K562 (cell line): Measurements from ENCODE around the gene AGR3. TPM values are rescaled to one million over a fixed set of nuclear protein-coding genes. Genes with fewer than 3 reads are reported as not detected.

Experiments used
- ATAC-seq: fragments of 200-7000 bp; cut with Tn5 transposase; 3 replicates; pipeline ENCODE4 v1.9.1; 2020; ENCODE audit warnings: moderate library complexity
- BruUV-seq: library from RNA; stranded (reverse); fragments of 400-500 nt; replicated peaks from 2 replicates; lab custom pipeline; 2021; lab: Mats Ljungman, UMichigan
- CTCF ChIA-PET: fragments of 300-600 bp; formaldehyde crosslinking; extraction: SDS; loops from one replicate; lab custom pipeline; 2021; ENCODE audit warnings: low intra/inter-chr PET ratio; lab: Yijun Ruan, JAX
- POLR2A ChIA-PET: fragments of 300-600, 350-650 bp; sonication (Branson Sonifier 250); formaldehyde crosslinking; extraction: SDS; loops from one replicate; lab custom pipeline; 2021; ENCODE audit warnings: antibody characterized with exemption, inconsistent platforms; lab: Yijun Ruan, JAX
- DNase-seq, 4 experiments: peaks; one replicate each; pipeline versions ENCODE4 v3.0.0 to v3.0.0-alpha.2; 2011 to 2018; ENCODE audit warnings: low spot score in 3 of 4, mixed read lengths in 3 of 4; ENCODE audit errors: extremely low read depth in 1 of 4
- FAIRE-seq: peaks from 2 replicates; lab custom pipeline; 2011; peaks lifted over from hg19 to GRCh38; lab: Jason Lieb, UNC
- H2AFZ ChIP-seq: 2 replicates; pipeline ENCODE4 v1.6.0; 2011; ENCODE audit warnings: low read depth, low read length, control low read depth, inconsistent platforms
- H3K27ac ChIP-seq: fragments of 200-600 bp; 3 replicates; pipeline ENCODE4 v1.8.0; 2011; ENCODE audit warnings: low read depth, mild to moderate bottlenecking, control low read depth, inconsistent platforms, low read length, moderate library complexity, mixed read lengths; ENCODE audit errors: extremely low read depth
- H3K27me3 ChIP-seq, 2 experiments: fragments of 300-600 bp in 1 of 2; 2 replicates in 1 of 2; 3 replicates in 1 of 2; pipeline versions ENCODE4 v1.6.0 to v1.8.0; 2011; ENCODE audit warnings: inconsistent platforms in 2 of 2, low read length in 2 of 2, mild to moderate bottlenecking in 1 of 2, mixed read lengths in 1 of 2, moderate library complexity in 1 of 2; ENCODE audit not compliant: control insufficient read depth in 2 of 2, insufficient read depth in 2 of 2
- H3K36me3 ChIP-seq: fragments of 300-600 bp; 3 replicates; pipeline ENCODE4 v1.8.0; 2011; ENCODE audit warnings: mild to moderate bottlenecking, low read length, inconsistent platforms; ENCODE audit not compliant: control insufficient read depth, insufficient read depth
- H3K4me1 ChIP-seq, 2 experiments: fragments of 200-600 bp in 1 of 2; replicated peaks in 1 of 2; 2 replicates in 1 of 2; 3 replicates in 1 of 2; pipeline versions ENCODE4 v1.5.1 to v1.8.0; 2011; ENCODE audit warnings: inconsistent platforms in 2 of 2, low read length in 2 of 2, mild to moderate bottlenecking in 1 of 2, mixed read lengths in 1 of 2, moderate library complexity in 1 of 2; ENCODE audit not compliant: control insufficient read depth in 2 of 2, insufficient read depth in 2 of 2
- H3K4me2 ChIP-seq: 2 replicates; pipeline ENCODE4 v1.6.1; 2011; ENCODE audit warnings: low read length, control low read depth, inconsistent platforms, mixed read lengths; ENCODE audit not compliant: insufficient read depth
- H3K4me3 ChIP-seq: fragments of 200-600 bp; sonication (generic), shearing (Covaris generic); 2 replicates; pipeline ENCODE4 v1.5.1; 2016; ENCODE audit warnings: control low read depth, inconsistent platforms
- H3K79me2 ChIP-seq: fragments of 200-600 bp; 3 replicates; pipeline ENCODE4 v1.8.0; 2011; ENCODE audit warnings: low read length, inconsistent platforms; ENCODE audit not compliant: control insufficient read depth, insufficient read depth
- H3K9ac ChIP-seq, 2 experiments: 2 replicates each; pipeline versions ENCODE4 v1.6.0 to v1.6.1; 2011; ENCODE audit warnings: low read depth in 2 of 2, low read length in 2 of 2, control low read depth in 1 of 2, inconsistent platforms in 1 of 2, mild to moderate bottlenecking in 1 of 2, mixed read lengths in 1 of 2; ENCODE audit not compliant: insufficient read depth in 1 of 2
- H3K9me1 ChIP-seq: one replicate; pipeline ENCODE4 v1.6.0; 2011; ENCODE audit warnings: inconsistent platforms, mild to moderate bottlenecking, low read length, moderate library complexity; ENCODE audit not compliant: control insufficient read depth, insufficient read depth
- H3K9me3 ChIP-seq: replicated peaks from 2 replicates; pipeline ENCODE4 v1.5.1; 2011; ENCODE audit warnings: low read depth, low read length, inconsistent platforms; ENCODE audit not compliant: control insufficient read depth, insufficient read depth
- H4K20me1 ChIP-seq: replicated peaks from 2 replicates; pipeline ENCODE4 v1.6.1; 2011; ENCODE audit warnings: low read length, inconsistent platforms, mixed read lengths; ENCODE audit not compliant: control insufficient read depth, insufficient read depth
- CGGBP1 ChIP-seq: fragments of 250-450 bp; sonication (Bioruptor Pico); IDR thresholded peaks from 2 replicates; pipeline ENCODE4 v1.9.0; 2021; ENCODE audit warnings: mild to moderate bottlenecking
- CTCF ChIP-seq, 3 experiments: IDR thresholded peaks in 2 of 3; conservative IDR thresholded peaks in 1 of 3; 2 replicates each; pipeline ENCODE4 v1.5.1; 2011 to 2012; ENCODE audit warnings: low read length in 3 of 3, mild to moderate bottlenecking in 3 of 3, control low read depth in 2 of 3, improper control_type of control experiment in 1 of 3, inconsistent platforms in 1 of 3, low read depth in 1 of 3, mixed read lengths in 1 of 3, moderate library complexity in 1 of 3; ENCODE audit not compliant: insufficient read depth in 2 of 3
- DEAF1 ChIP-seq: fragments of 450-650 bp; formaldehyde crosslinking; IDR thresholded peaks from 2 replicates; pipeline ENCODE4 v1.4.0; 2020; ENCODE audit warnings: mild to moderate bottlenecking, moderate library complexity
- MEIS2 ChIP-seq: fragments of 450-650 bp; IDR thresholded peaks from 2 replicates; pipeline ENCODE4 v1.6.1; 2014; ENCODE audit warnings: mild to moderate bottlenecking; ENCODE audit not compliant: partially characterized antibody
- RAD21 ChIP-seq, 2 experiments: fragments of 250-450 bp in 1 of 2; fragments of 450-650 bp in 1 of 2; sonication (Bioruptor Pico) in 1 of 2; formaldehyde crosslinking in 1 of 2; IDR thresholded peaks in 1 of 2; conservative IDR thresholded peaks in 1 of 2; 2 replicates each; pipeline versions ENCODE4 v1.4.0 to v1.8.0; 2020 to 2022; ENCODE audit warnings: mild to moderate bottlenecking in 2 of 2, moderate library complexity in 1 of 2
- REST ChIP-seq, 2 experiments: fragments of 450-650 bp; formaldehyde crosslinking in 1 of 2; IDR thresholded peaks; 2 replicates each; pipeline versions ENCODE4 v1.4.0 to v1.6.1; 2014 to 2020; ENCODE audit warnings: mild to moderate bottlenecking in 2 of 2, borderline replicate concordance in 1 of 2, low read depth in 1 of 2
- WGBS: fragments of 100-300 bp; shearing (Covaris generic); methylation state at CpG from one replicate; pipeline ENCODE4 v1.1.6; 2016; ENCODE audit warnings: low coverage, mixed read lengths; ENCODE audit not compliant: insufficient coverage; ENCODE audit errors: missing lambda C conversion rate; 5-methylcytosine and 5-hydroxymethylcytosine counted together
- in situ Hi-C: fragments of 300-500 bp; cut with MboI; formaldehyde crosslinking; loops from 4 replicates; pipeline ENCODE4 v1.15.0; 2018; ENCODE audit warnings: inconsistent platforms, mixed read lengths
- intact Hi-C: fragments of 100-400 bp; cut with micrococcal nuclease; formaldehyde crosslinking; loops from 2 replicates; pipeline ENCODE4 v1.14.2; 2022
- polyA plus RNA-seq, 8 experiments: library from polyadenylated mRNA; depleted of rRNA in 4 of 8; stranded (reverse) in 5 of 8; unstranded in 3 of 8; fragments of >200 nt; fragmentation: Nextera tagmentation in 2 of 8; fragmentation: Illumina TruSeq in 1 of 8; extraction: Ambion mirVana in 2 of 8; extraction: Trizol in 1 of 8; gene quantifications; 2 replicates each; pipeline versions ENCODE4 v1.2.1 to v1.2.3, GENCODE V29; 2011 to 2014; ENCODE audit warnings: inconsistent platforms in 1 of 8, missing spikeins in 1 of 8
- total RNA-seq, 7 experiments: library from RNA; depleted of rRNA in 6 of 7; stranded (reverse); fragments of >200 nt in 6 of 7; fragmentation: Illumina TruSeq in 2 of 7; extraction: Trizol in 2 of 7; gene quantifications; 2 replicates each; pipeline versions ENCODE4 v1.2.1 to v1.2.3, GENCODE V29; 2011 to 2021; ENCODE audit warnings: low replicate concordance in 1 of 7

AGR3 gene
- total and polyA plus RNA-seq, 9 of the 15 experiments (the other 6 are each of a cell fraction or from before 2014, with no cell fraction given), result not detected

GRCh38 chr7:16891338-16891737 lies 9.6 kb upstream of the AGR3 start:
- FAIRE-seq (no peak), ATAC-seq (peak; percentile 66), DNase-seq (peak in 1 of 4 experiments; percentile 17)
- H3K9me1 ChIP-seq, result no peaks in the 10 kb centered on the region
- intact Hi-C loops, result no loop called here
- H3K4me3 ChIP-seq, result no peak overlapping the region
- H3K9me3 ChIP-seq, result no peaks in the 10 kb centered on the region
- H3K4me1 ChIP-seq, result no peaks in the 10 kb centered on the region
- no peak overlapping the region for H3K9ac ChIP-seq
- H4K20me1 ChIP-seq, result no peaks in the 10 kb centered on the region
- ChIA-PET POLR2A (interaction anchor here (0.7 kb wide), 1 partner anchor 116 kb away, joined by 3 read pairs; no protein-coding TSS in a partner anchor), CTCF (no interaction called here)
- no peaks in the 10 kb centered on the region for H3K27me3 ChIP-seq
- no peak overlapping the region for H3K4me2 ChIP-seq
- in situ Hi-C loops, result no loop called here
- H3K27ac ChIP-seq, result no peak overlapping the region
- H3K79me2 ChIP-seq, result no peaks in the 10 kb centered on the region
- no peak overlapping the region for H2AFZ ChIP-seq
- no TSS peak for BruUV-seq
- WGBS, result 0% methylated on average over 2 of the region's 2 CpGs
- H3K36me3 ChIP-seq, result no peaks in the 10 kb centered on the region
- peak; percentile 21 to 48 (median 30); a peak in 3 of 6 replicates for TF ChIP-seq CTCF (IDR thresholded peaks at IDR 0.05 in 2 of 3, conservative IDR thresholded peaks at IDR 0.05 in 1 of 3; ENCODE audit: insufficient read depth in 2 of 3, low read depth in 1 of 3, low read length in 3 of 3)
- peak; percentile 25; the same call in 1 of the 2 replicates for TF ChIP-seq REST (IDR thresholded peaks at IDR 0.05; ENCODE audit: borderline replicate concordance)
- TF ChIP-seq REST (CRISPR knock-in tag; IDR thresholded peaks at IDR 0.05; ENCODE audit: low read depth), result no peak
- peak; percentile 62 to 85 for TF ChIP-seq RAD21 (CRISPR knock-in tag; conservative IDR thresholded peaks at IDR 0.05 in 1 of 2, IDR thresholded peaks at IDR 0.05 in 1 of 2)
- TF ChIP-seq DEAF1, result 0 out of 2 replicates have a peak, but pooled peaks have one; percentile 38
- TF ChIP-seq CGGBP1 (CRISPR knock-in tag), result no peak
- no peak for TF ChIP-seq MEIS2
